ENCODE measurements around the gene VPS26B. TPM values are rescaled to one million over a fixed set of nuclear protein-coding genes. Genes with fewer than 3 reads are reported as not detected.
A peak's percentile ranks its signal among the peaks of the same experiment; 100 is the strongest.

Gene VPS26B
- total RNA-seq, 1 donor from 2014 or later = 26.9 TPM

GRCh38 chr11:134248910-134249480 is 24.5 kb downstream of the VPS26B start:
- no peak for DNase-seq (ENCODE audit: low read depth)
- H3K4me3 ChIP-seq (ENCODE audit: low read depth, low read length) = no peak overlapping the region
- no peaks in the 10 kb centered on the region for H3K36me3 ChIP-seq (ENCODE audit: control insufficient read depth, insufficient read depth, low read length)
- H3K27me3 ChIP-seq (ENCODE audit: control insufficient read depth, insufficient read depth, low read length) = no peaks in the 10 kb centered on the region
- TF ChIP-seq CTCF (IDR thresholded peaks at IDR 0.05; ENCODE audit: insufficient read depth, low read length, poor library complexity, severe bottlenecking) = no peak

GRCh38 chr11:134250246-134250645 is 25.8 kb downstream of the VPS26B start:
- H3K36me3 ChIP-seq (ENCODE audit: control insufficient read depth, insufficient read depth, low read length) = no peaks in the 10 kb centered on the region

GRCh38 chr11:134250675-134251074 is 26.2 kb downstream of the VPS26B start:
- DNase-seq (ENCODE audit: low read depth) = no peak
- no peak for TF ChIP-seq CTCF (IDR thresholded peaks at IDR 0.05; ENCODE audit: insufficient read depth, low read length, poor library complexity, severe bottlenecking)
- Histone ChIP-seq H3K27me3 (ENCODE audit: control insufficient read depth, insufficient read depth, low read length) (no peaks in the 10 kb centered on the region), H3K36me3 (ENCODE audit: control insufficient read depth, insufficient read depth, low read length) (no peaks in the 10 kb centered on the region), H3K4me3 (ENCODE audit: low read depth, low read length) (no peak overlapping the region)

More at GRCh38 chr11:134250246-134250645, 25.8 kb downstream of the VPS26B start:
- no peak for TF ChIP-seq CTCF (IDR thresholded peaks at IDR 0.05; ENCODE audit: insufficient read depth, low read length, poor library complexity, severe bottlenecking)
- Histone ChIP-seq H3K27me3 (ENCODE audit: control insufficient read depth, insufficient read depth, low read length) (no peaks in the 10 kb centered on the region), H3K4me3 (ENCODE audit: low read depth, low read length) (no peak overlapping the region)
- no peak for DNase-seq (ENCODE audit: low read depth)

GRCh38 chr11:134252346-134253187 is 28.1 kb downstream of the VPS26B start:
- Histone ChIP-seq H3K27me3 (ENCODE audit: control insufficient read depth, insufficient read depth, low read length) (no peaks in the 10 kb centered on the region), H3K4me3 (ENCODE audit: low read depth, low read length) (peak overlapping the region; percentile 78), H3K36me3 (ENCODE audit: control insufficient read depth, insufficient read depth, low read length) (no peaks in the 10 kb centered on the region)
- no peak for DNase-seq (ENCODE audit: low read depth)
- no peak for TF ChIP-seq CTCF (IDR thresholded peaks at IDR 0.05; ENCODE audit: insufficient read depth, low read length, poor library complexity, severe bottlenecking)

GRCh38 chr11:134253188-134253993 is 28.9 kb downstream of the VPS26B start, which contains the start of the genes ACAD8 and THYN1:
Gene ACAD8 (plus strand): TSS chr11:134253568. CDS start chr11:134253601, 33 bp downstream.
Gene THYN1 (minus strand): TSS chr11:134253352. CDS start chr11:134252882, 470 bp downstream.
- TF ChIP-seq CTCF (IDR thresholded peaks at IDR 0.05; ENCODE audit: insufficient read depth, low read length, poor library complexity, severe bottlenecking) = no peak
- Histone ChIP-seq H3K36me3 (ENCODE audit: control insufficient read depth, insufficient read depth, low read length) (no peaks in the 10 kb centered on the region), H3K27me3 (ENCODE audit: control insufficient read depth, insufficient read depth, low read length) (no peaks in the 10 kb centered on the region), H3K4me3 (ENCODE audit: low read depth, low read length) (peak within 1 kb of the TSS; percentile 78)
- DNase-seq (ENCODE audit: low read depth) = peak; percentile 85
